GM18517 (cell line): ENCODE data around the gene SCGB1D2.

Source experiments
- ATAC-seq: cut with Tn5 transposase; IDR thresholded peaks from one replicate; pipeline ENCODE4 v1.9.1; 2021; ENCODE audit warnings: mild to moderate bottlenecking, moderate library complexity; ENCODE audit not compliant: unreplicated experiment

SCGB1D2 gene

DNA sequence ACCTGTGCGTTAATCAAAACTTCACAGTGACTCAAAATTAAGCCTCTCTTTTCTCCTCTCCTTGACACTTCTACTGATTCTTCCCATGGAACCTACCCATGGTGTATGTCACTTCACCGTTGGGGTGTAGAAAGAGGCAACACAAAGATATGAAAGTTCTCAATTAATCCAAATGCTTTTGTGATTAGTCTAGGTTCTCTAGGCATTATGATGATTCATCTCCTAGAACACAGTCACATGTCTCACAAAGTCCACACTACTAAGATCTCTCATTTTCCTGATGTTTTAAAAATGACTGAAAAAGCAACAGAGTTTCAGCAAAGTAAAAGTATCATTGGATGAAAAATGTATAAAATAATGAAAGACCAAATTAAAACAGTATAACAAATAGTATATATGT lies 14.2 kb downstream of the SCGB1D2 start:
- no peak for ATAC-seq

DNA sequence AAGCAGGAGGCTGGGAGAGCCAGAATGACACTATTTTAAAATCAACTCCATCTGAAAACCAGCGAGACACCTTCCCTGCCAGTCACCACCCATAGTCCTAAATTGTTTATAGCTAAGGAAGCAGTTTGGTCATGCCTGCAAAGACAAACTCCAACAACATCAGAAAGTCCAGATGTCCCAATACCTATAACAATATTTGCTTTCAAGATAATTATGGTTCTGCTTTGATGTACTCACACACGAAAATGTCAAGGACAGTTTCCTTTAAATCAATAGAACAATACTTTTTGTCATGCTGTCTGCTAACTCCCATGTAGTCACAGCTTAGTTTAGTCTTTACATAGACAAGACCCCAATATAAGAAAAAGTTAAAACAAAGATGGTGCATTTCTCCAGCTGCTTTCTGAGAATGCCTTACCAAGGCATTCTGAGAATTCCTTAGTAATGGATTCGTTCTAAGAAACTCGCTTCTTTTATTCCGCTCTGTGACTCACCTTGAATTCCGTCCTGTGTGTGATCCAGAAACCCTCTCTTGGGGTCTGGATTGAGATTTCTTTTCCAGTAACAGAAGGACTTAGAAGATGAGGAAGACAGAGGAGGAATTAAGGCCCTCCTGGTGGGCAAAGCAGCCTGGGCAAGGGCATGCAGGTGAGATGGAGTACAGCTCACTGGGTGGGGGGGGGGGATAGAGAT lies 18.4 kb downstream of the SCGB1D2 start:
- ATAC-seq, result no peak

DNA sequence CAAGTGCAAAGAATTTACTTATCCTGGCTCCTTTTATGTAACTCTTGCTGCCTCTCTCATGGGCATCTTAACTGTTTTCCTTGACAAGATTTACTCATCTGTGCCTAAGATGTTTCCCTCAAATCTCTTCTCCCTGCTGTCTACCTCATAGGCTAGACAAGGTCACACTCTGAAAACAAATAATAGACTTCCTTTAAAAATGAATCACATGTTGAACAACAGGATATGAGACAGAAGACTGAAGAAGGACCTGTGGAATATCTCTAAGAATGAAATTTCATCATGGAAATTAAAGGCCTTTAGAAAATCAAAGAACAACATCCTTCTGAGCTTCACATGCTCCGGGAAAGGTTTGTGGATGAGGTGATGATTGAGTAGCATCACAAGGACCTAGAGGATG lies 22.0 kb downstream of the SCGB1D2 start:
- ATAC-seq, result no peak

DNA sequence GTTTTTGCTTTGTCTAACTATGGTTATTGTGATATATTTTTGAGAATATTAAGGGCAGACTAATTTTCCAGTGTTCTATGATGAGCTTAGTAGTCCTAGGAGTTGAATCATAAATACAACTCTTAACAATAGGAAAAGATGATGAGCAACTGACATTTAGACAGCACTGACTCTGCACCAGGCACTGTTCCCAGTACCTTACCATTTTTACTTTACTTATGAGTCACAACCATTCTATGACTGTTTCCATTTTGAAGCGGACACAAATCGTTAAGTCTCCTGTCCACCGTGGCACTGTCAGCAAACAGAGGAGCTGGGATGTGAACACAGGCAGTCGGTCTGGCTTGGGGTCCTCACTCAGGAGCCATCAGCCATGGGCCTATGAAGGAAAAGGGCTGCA lies 24.5 kb downstream of the SCGB1D2 start:
- no peak for ATAC-seq

DNA sequence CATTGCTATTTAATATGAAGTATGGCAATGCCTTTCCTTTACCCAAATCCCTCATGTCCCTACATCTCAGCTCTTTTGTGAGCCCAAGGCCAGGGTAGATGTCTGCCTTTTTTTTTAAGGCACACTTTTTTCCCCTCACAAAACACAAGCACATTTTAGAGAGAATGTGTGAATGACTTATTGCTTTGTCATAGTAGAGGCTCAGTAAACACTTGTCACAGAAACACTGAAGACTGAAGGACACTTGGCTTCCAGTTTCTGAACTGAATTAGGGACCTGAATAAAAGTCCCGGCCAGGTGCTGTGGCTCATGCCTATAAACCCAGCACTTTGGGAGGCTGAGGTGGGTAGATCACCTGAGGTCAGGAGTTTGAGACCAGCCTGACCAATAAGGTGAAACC lies 25.0 kb downstream of the SCGB1D2 start:
- ATAC-seq, result no peak

DNA sequence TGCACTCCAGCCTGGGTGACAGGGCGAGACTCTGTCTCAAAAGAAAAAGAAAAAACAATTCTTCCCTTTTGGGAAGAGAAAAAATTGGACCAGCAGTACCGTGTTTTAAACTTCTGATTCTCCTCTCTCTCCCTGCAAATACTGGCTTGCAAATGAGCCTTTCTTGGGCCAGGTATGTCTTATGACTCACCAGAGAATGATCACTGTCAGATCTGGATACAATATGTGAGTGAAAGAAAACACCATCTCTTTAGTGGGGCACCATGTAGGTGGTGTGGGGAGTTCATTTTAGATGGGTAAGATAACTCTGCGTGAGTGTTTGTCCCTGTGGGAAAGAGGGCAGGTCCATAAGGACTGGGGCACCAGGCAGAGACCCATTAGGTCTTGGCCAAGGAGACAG lies 25.5 kb downstream of the SCGB1D2 start:
- no peak for ATAC-seq

DNA sequence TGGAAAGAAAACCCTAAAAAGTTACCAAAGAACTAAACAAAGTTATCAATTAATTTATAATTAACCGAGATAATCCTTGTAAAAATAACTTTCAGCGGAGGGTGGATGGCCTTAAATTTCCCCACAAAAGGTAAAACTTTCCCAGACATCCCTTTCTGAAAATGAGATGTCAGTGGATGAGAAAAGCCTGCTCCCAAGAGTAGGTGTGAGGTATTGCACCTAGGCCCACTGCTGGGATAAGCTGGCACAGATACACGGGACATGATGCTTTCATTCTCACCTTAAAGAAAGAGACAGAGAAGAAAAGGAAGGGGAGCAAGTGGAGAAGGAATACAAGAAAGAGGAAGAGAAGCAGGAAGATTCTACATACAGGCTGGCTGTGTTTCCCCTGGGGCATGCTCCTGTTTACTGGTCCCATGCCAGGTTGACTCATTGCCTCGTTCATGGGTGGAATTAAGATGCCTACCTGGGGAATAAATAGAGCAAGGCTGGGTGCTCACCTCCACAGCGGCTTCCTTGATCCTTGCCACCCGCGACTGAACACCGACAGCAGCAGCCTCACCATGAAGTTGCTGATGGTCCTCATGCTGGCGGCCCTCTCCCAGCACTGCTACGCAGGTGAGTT lies 27.7 kb downstream of the SCGB1D2 start, which contains the start of gene SCGB2A2:
TSS of gene SCGB2A2 (plus strand) at position 505 of the 625 bp plus-strand sequence. CDS start at position 564, 59 bp downstream.
- no peak for ATAC-seq

DNA sequence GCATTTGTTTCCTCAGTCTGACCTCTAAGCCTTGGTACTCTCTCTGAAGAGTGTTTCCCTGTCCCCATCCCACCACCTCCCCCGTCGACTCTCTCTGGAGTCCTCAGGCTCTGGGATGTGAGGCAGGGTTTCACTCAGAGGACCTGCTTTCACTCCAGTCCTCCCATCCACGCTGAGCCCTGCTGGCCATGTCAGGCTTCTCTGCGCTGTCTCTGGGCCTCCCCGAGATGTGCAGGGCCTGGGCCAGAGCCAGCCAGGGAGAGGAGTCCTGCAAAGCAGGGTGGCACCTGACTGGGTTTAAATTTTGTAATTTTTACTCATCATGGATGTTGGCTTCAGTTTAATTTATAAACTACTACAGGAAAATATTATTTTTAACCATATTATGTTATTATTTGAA lies 31.2 kb downstream of the SCGB1D2 start:
- no peak for ATAC-seq

DNA sequence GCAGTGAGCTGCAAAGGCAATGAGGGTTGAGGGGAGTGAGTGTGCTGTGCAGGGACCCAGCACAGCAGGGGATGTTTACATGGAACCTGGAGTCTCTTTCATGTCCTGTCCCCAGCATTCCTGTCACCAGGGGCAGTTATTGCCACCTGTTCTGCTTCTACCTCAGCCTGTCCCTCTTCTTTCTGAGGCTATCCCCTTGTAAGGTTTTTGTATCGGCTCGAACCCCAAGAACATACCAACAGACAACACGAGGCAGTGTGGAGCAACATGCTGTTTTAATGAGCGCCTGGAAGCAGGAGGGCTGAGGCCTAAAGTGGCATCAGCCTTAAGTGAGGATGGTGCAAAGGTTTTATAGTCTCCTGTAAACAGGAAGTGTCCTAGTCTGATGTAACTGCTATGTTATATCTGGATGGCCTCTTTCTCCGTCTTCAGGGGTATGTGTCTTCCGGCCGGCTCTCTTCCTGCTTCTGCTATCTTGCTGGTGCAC lies 31.8 kb downstream of the SCGB1D2 start:
- ATAC-seq, result no peak

DNA sequence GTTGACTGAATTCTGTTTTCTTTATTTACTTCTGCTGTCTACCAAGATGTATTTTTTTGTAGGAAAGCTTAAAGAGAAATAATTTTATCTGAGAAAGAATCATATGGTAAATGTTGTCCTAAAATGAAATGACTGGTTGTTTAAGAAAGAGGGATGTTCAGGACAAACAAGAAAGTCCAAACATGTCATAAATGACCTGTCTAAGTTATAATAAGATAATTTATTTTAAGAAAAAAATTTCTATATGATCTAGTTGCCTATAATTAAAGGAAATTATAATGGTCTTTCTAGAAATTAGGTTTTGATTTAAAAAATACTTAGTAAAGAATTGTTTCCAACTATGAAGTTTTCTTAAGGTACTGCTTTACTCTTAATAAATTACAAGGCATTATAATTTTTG lies 38.4 kb downstream of the SCGB1D2 start:
- no peak for ATAC-seq
